Suprapubic skin (tissue), 4 donors: ENCODE data around the gene MYH7.

Source experiments
- EP300 ChIP-seq: sonication (generic); formaldehyde crosslinking; IDR thresholded peaks from one replicate; pipeline ENCODE4 v1.6.1; 2017; ENCODE audit warnings: antibody characterized with exemption
- POLR2A ChIP-seq, 2 donors: fragments of 450-650 bp; IDR thresholded peaks; one replicate each; pipeline ENCODE4 v1.6.1; 2017; ENCODE audit warnings: antibody characterized with exemption in 2 of 2, mild to moderate bottlenecking in 2 of 2, moderate library complexity in 2 of 2
- POLR2AphosphoS5 ChIP-seq, 3 donors: sonication (generic); formaldehyde crosslinking; IDR thresholded peaks; one replicate each; pipeline ENCODE4 v1.6.1; 2017; ENCODE audit warnings: antibody characterized with exemption in 3 of 3
- TF ChIP-seq, protein P1 (sequence below), 2 donors: fragments of 200-600 bp in 1 of 2; fragments of 450-650 bp in 1 of 2; sonication (generic) in 1 of 2; IDR thresholded peaks; one replicate each; pipeline ENCODE4 v1.5.1; 2016 to 2019; ENCODE audit warnings: antibody characterized with exemption in 2 of 2, mild to moderate bottlenecking in 1 of 2, moderate library complexity in 1 of 2

DNA sequence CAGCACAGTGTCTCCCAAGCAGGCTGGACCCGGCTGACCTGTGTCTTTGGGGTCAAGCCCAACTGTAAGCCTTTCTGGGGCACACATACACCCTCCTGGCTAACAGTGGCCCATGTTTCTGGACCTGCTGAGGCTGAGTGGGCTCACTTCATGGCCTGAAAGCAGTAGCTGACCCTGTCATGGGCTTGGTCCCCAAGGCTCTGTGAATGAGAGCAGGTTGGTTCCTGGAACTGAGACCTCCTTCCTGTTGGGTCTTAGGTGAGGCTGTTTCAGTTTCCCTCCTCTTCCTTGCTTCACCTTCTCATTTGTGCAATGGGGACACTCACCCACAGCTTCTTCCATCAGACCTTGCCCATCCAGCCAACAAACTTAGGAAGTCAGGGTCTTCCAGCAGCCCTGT lies 63.6 kb downstream of the MYH7 start:
- TF ChIP-seq POLR2A (IDR thresholded peaks at IDR 0.05) (no peak), EP300 (no peak), POLR2AphosphoS5 (IDR thresholded peaks at IDR 0.05) (no peak)
- TF ChIP-seq, protein P1, sequence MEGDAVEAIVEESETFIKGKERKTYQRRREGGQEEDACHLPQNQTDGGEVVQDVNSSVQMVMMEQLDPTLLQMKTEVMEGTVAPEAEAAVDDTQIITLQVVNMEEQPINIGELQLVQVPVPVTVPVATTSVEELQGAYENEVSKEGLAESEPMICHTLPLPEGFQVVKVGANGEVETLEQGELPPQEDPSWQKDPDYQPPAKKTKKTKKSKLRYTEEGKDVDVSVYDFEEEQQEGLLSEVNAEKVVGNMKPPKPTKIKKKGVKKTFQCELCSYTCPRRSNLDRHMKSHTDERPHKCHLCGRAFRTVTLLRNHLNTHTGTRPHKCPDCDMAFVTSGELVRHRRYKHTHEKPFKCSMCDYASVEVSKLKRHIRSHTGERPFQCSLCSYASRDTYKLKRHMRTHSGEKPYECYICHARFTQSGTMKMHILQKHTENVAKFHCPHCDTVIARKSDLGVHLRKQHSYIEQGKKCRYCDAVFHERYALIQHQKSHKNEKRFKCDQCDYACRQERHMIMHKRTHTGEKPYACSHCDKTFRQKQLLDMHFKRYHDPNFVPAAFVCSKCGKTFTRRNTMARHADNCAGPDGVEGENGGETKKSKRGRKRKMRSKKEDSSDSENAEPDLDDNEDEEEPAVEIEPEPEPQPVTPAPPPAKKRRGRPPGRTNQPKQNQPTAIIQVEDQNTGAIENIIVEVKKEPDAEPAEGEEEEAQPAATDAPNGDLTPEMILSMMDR (IDR thresholded peaks at IDR 0.05): no peak
